BE2C (cell line): Measurements from ENCODE around the gene PDLIM7.

ENCODE experiments used
- DNase-seq: peaks from one replicate; pipeline ENCODE4 v3.0.0-alpha.2; 2020
- H3K27me3 ChIP-seq: fragments of 250-450 bp; sonication (Bioruptor Pico); 2 replicates; pipeline ENCODE4 v1.5.1; 2020; ENCODE audit warnings: mild to moderate bottlenecking
- H3K36me3 ChIP-seq: fragments of 250-450 bp; sonication (Bioruptor Pico); 2 replicates; pipeline ENCODE4 v1.5.1; 2020; ENCODE audit warnings: mild to moderate bottlenecking
- H3K4me1 ChIP-seq: fragments of 250-450 bp; sonication (Bioruptor Pico); 2 replicates; pipeline ENCODE4 v1.5.1; 2020
- H3K4me3 ChIP-seq: 2 replicates; pipeline ENCODE4 v1.5.1; 2011; ENCODE audit warnings: low read depth, low read length
- H3K9me3 ChIP-seq: fragments of 250-450 bp; sonication (Bioruptor Pico); 2 replicates; pipeline ENCODE4 v1.5.1; 2020
- CTCF ChIP-seq: IDR thresholded peaks from 2 replicates; pipeline ENCODE4 v1.5.1; 2012; ENCODE audit warnings: mild to moderate bottlenecking, low read depth, low read length

The PDLIM7 gene

GRCh38 chr5:177495243-177496060 is 2.0 kb downstream of the PDLIM7 start:
- Histone ChIP-seq H3K36me3 (peaks cover 16% of the 10 kb centered on the region), H3K27me3 (no peaks in the 10 kb centered on the region), H3K4me3 (peak overlapping the region; percentile 75), H3K9me3 (no peaks in the 10 kb centered on the region), H3K4me1 (peaks cover 33% of the 10 kb centered on the region)
- DNase-seq: peak; percentile 63
- no peak for TF ChIP-seq CTCF

DNA sequence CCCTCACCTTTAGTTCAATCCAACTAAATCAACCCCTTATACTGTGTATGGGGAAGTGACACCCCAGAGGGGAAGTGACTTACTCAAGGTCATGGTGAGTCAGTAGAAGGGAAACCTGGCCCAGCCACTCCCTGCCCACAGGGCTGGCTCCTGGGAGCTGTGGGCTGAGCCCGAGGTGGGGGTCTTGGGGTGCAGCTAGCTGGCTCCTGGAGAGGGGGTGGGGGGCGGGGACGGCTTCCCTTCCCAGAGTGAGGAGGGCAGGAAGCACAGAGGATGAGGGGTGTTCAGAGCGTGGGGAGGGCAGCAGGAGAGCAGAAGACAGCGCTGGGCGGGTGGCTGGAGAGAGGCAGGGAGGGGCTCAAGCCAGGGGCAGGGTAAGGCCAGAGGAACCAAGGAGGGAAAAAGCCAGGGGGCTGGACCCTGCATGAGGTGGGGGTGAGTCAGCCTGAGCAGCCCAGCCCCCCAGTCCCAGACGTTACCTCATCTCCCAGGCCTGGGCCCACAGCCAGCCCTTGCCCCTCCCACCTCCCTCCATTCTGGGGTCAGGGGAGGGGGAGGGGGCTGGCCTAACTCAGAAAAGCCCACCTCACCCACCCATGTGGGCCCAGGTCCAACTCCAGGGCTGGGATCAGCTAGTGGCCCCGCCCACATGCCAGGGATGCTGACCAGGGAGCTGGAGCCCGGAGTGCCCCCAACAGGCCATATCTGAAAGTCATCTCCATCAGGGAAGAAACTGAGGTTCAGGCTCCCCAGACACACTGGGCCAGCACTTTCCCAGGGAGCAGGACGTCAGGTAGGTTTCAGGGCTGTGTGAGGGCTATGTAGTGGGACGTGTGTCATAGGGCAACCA is 2.8 kb downstream of the PDLIM7 start:
- H3K9me3 ChIP-seq: no peaks in the 10 kb centered on the region
- H3K36me3 ChIP-seq: peaks cover 16% of the 10 kb centered on the region
- H3K27me3 ChIP-seq: no peaks in the 10 kb centered on the region
- peak; percentile 69 for DNase-seq
- no peak overlapping the region for H3K4me3 ChIP-seq
- peaks cover 37% of the 10 kb centered on the region for H3K4me1 ChIP-seq
- TF ChIP-seq CTCF: peak; percentile 23; the same call in 1 of the 2 replicates

DNA sequence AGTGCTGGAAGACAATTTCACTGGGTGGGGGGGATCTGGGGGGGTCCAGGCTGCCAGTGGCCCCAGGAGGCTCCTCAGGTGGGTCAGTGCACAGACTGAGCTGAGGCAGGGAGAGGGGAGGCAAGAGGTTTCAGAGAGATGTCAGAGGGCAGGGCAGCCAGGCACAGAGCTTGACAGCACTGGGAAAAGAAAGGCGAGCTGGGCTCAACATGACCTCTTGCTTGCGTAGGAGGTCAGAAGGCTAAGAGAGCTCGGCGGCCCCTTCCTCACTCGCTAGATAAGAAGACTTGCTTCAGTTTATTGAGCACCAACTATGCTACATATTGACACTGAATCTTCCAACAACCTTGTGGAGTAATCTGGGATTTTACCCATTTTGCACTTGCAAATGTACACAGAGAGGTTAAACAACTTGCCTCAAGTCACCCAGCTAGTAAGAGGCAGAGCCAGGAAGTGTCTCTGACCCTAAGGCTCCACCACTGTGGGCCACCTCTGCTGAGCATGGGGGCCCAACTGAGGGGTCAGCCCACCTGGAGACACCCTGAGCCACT is 3.5 kb downstream of the PDLIM7 start:
- no peak overlapping the region for H3K4me3 ChIP-seq
- no peaks in the 10 kb centered on the region for H3K27me3 ChIP-seq
- no peaks in the 10 kb centered on the region for H3K9me3 ChIP-seq
- peaks cover 37% of the 10 kb centered on the region for H3K4me1 ChIP-seq
- DNase-seq: no peak
- TF ChIP-seq CTCF: no peak
- H3K36me3 ChIP-seq: peaks cover 17% of the 10 kb centered on the region

- DNase-seq: no peak
- H3K36me3 ChIP-seq: peaks cover 24% of the 10 kb centered on the region
- no peaks in the 10 kb centered on the region for H3K9me3 ChIP-seq
- peaks cover 29% of the 10 kb centered on the region for H3K4me1 ChIP-seq
- no peak for TF ChIP-seq CTCF
- no peaks in the 10 kb centered on the region for H3K27me3 ChIP-seq
- no peak overlapping the region for H3K4me3 ChIP-seq
These were observed 4.6 kb downstream of the PDLIM7 start for GRCh38 chr5:177492841-177493240.

GRCh38 chr5:177491983-177492746 is 5.2 kb downstream of the PDLIM7 start:
- TF ChIP-seq CTCF: no peak
- Histone ChIP-seq H3K9me3 (no peaks in the 10 kb centered on the region), H3K36me3 (peaks cover 31% of the 10 kb centered on the region), H3K4me1 (peaks cover 29% of the 10 kb centered on the region), H3K4me3 (no peak overlapping the region), H3K27me3 (no peaks in the 10 kb centered on the region)
- no peak for DNase-seq
